SW 1271 (cell line): ENCODE results near the gene OR2J2.
"Not testable (repeated sequence)": the region's sequence is repeated elsewhere in the genome, so short reads cannot be mapped to it uniquely, and the experiment has no call there.

Source experiments
- DNase-seq, 2 experiments: peaks; one replicate each; lab custom pipeline; 2025; lab: John Stamatoyannopoulos, UW

The OR2J2 gene

GRCh38 chr6:29170607-29171006 is at the start of gene OR2J2:
OR2J2 (plus strand) TSS chr6:29170907; CDS start chr6:29173636, 2,729 bp downstream.
- not testable (repeated sequence) for DNase-seq

DNA sequence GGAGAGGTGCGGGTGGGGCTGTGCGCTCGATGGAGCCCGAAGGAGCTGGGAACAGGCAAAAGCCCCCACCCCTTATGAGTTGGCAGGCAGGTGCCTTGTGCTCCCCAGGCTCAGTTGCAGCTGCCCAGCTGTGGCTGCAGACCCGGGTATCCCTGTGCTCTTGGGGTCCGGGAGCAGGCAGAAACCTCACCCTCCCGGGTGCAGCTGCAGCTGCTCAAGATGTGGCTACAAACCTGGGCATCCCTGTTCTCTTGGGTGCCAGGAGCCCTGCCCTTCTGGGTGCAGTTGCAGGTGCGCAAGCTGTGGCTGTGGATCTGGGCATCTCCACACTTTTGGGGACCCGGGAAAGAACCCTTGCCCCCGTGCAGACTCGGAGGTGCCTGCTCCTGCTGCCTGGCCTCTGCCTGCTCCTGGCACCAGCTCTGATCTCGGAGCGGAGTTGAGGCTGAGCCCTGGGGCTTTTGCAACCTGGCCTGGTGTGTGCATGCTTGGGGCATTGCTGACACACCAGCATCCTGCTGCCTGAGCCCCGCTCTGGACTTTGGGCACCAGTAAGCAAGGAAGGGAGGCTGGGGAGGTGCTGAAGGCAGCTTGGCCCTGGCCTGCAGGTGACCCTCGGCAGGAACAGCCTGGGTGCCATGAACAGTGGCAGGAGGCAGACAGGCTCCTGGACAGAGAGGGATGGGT is 41.2 kb upstream of the OR2J2 start:
- no peak for DNase-seq

DNA sequence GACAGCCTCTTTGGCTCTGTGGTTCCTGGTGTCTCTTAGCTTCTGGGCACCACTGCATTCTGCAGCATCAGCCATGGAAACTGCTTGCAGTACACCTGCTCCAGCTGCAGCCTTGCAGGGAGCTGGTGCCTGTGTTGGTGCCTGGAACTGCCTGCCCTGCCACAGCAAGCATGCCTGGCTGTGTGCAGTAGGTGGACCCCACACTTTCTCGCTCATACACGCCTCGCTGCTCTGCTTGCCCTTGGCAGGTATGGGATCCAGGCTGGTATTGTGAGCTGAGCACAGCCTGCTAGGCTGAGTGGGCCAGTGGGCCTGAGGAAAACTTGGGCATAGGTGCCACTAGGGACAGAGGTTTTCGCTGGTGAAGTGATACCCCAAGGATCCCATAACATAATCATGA is 40.1 kb upstream of the OR2J2 start:
- DNase-seq = no peak

DNA sequence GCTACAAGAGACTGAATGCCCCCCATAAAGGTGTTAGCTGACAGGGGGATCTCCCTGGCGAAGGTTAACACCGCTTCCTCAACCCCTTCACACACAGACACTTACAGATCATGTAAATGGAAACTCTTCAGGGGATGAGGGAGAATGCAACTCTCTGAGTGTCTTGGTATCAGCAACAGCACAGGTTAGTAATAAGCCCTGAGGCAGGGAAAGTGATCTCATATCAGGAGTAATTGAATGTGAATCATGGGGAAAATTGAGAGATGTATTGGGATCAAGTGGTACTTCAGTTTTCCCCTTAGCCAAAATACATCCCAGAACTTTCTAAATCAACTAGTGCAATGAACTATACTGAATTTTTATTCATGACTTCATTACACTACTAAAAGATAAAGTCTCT is 39.0 kb upstream of the OR2J2 start:
- no peak for DNase-seq

DNA sequence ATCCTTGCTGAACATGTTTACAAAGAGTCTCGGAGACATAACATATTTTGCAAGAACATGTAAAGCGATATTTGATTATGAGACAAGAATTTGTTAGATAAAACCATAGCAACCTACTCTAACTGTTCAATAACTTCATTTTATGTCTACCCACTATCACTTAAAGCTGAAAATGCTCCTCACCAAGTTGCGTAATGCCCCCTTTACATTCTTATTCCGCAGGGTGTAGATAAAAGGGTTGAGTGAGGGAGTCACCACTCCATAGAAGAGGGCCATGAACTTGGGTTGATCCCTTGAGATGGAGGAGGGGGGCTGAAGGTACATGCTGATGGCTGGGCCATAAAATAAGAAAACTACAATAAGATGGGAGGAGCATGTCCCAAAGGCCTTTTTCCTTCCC is 33.0 kb upstream of the OR2J2 start:
- no peak for DNase-seq

- DNase-seq = no peak
Observed at GRCh38 chr6:29141606-29142005, 29.1 kb upstream of the OR2J2 start.

- peak in 1 of 2 experiments; percentile 15 for DNase-seq
Observed at GRCh38 chr6:29142309-29142708, 28.4 kb upstream of the OR2J2 start.

- no peak for DNase-seq
Observed at GRCh38 chr6:29146179-29146578, 24.5 kb upstream of the OR2J2 start.

DNA sequence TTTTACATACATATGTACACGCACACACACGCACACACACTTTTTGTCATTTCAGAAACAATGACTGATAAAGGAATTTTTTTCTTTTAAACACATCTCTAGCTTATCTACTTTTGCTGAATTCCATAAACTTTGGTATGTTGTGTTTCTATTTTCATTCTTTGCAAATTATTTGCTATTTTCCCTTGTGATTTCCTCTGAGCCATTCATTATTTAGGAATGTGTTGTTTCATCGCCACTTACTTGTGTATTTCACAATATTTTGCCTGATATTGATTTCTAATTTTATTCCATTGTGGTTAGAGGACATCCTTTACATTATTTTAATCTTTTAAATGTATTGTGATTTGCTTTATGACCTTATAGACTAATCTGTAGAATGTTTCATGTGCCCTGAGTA is 23.6 kb upstream of the OR2J2 start:
- no peak for DNase-seq

GRCh38 chr6:29149444-29149843 is 21.3 kb upstream of the OR2J2 start:
- not testable (repeated sequence) for DNase-seq

DNA sequence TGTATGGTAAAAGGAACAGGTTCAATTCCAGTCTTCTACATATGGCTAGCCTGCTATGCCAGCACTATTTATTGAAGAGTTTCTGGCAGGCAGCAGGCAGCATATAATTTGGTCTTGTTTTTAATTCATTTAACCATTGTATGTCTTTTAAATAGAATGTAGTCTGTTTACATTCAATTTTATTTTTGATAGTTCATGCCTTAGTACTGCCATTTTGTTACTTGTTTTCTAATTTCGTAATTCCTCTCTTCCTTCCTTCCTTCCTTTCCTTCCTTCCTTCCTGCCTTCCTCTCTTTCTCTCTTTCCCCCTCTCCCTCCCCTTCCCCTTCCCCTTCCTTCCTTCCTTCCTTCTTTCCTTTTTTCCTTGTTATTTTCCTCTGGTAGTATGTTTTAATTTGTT is 17.6 kb upstream of the OR2J2 start:
- DNase-seq = no peak

DNA sequence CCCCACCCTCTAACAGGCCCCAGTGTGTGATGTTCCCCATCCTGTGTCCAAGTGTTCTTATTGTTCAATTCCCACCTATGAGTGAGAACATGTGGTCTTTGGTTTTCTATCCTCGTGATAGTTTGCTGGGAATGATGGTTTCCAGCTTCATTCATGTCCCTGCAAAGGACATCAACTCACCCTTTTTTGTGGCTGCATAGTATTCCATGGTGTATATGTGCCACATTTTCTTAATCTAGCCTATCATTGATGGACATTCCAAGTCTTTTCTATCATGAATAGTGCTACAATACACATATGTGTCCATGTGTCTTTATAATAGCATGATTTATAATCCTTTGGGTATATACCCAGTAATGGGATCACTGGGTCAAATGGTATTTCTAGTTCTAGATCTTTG is 15.5 kb upstream of the OR2J2 start:
- not testable (repeated sequence) for DNase-seq

DNA sequence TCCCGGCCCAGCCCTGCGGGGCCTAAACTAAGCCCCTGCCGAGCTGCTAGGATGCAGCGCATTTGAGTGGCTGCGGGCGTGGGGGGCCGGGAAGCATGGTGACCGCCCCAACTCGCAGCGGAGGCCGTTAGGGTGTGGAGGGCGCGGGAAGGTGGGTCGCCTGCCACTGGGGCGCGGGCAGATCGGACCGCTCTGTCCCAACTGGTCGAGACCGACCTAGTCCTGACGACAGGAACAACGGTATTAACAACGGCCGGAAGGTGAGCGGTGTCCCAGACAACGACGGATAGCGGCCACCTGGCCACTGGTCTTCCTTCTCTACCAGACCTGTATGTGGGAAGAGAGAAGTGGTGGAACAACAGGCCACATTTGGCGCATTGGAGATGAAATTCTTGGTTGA is 10.8 kb upstream of the OR2J2 start:
- not testable (repeated sequence) for DNase-seq

- DNase-seq = not testable (repeated sequence)
Observed at GRCh38 chr6:29165571-29165970, 5.1 kb upstream of the OR2J2 start.

- DNase-seq = no peak
Observed at GRCh38 chr6:29171736-29172135, 1.0 kb downstream of the OR2J2 start.

- no peak for DNase-seq
Observed at GRCh38 chr6:29183594-29183993, 12.9 kb downstream of the OR2J2 start.

DNA sequence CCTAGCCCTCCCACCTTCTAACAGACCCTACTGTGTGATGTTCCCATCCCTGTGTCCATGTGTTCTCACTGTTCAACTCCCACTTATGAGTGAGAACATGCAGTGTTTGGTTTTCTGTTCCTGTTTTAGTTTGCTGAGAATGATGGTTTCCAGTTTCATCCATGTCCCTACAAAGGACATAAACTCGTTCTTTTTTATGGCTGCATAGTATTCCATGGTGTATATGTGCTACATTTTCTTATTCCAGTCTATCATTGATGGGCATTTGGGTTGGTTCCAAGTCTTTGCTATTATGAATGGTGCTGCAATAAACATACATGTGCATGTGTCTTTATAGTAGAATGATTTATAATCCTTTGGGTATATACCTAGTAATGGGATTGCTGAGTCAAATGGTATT is 18.0 kb downstream of the OR2J2 start:
- not testable (repeated sequence) for DNase-seq

DNA sequence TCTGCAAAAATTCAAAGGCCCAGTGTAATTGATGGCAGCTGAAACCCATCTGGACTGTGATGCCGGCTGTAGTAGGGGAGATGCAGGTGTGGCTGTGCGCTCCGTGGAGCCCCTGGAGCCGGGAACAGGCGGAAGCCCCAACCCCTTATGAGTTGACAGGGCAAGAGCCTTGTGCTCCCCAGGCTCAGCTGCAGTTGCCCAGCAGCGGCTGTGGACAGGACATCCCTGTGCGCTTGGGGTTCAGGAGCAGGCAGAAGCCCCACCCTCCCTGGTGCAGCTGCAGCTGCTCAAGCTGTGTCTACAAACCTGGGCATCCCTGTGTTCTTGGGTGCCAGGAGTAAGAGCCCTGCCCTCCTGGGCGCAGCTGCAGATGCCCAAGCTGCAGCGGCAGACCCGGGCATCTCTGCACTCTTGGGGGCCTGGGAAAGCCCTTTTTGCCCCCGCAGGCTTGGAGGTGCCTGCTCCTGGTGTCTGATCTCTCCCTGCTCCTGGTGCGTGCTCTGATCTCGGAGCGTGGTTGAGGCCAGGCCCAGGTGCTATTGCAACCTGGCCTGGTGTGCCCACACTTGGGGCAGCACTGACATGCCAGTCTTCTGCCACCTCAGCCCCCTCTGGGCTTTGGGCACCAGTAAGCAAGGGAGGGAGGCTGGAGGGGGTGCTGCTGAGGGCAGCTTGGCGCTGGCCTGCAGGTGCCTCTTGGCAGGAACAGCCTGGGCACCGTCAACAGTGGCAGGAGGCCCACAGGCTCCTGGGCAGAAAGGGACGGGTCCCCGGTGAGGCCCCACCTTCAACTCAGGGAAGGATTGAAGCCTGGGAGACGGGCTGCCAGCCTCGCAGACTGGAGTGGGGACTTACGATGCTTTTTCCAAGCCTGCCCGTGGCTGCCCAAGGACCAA is 30.3 kb downstream of the OR2J2 start:
- DNase-seq = no peak

- no peak for DNase-seq
Observed at GRCh38 chr6:29201966-29202365, 31.3 kb downstream of the OR2J2 start.

GRCh38 chr6:29211488-29211887 is 40.8 kb downstream of the OR2J2 start:
- no peak for DNase-seq

- DNase-seq = no peak
Observed at GRCh38 chr6:29216528-29216927, 45.8 kb downstream of the OR2J2 start.

- not testable (repeated sequence) for DNase-seq
Observed at GRCh38 chr6:29217242-29217641, 46.5 kb downstream of the OR2J2 start.

GRCh38 chr6:29218056-29218455 is 47.3 kb downstream of the OR2J2 start:
- not testable (repeated sequence) for DNase-seq
